ENCODE data around the gene TMEM106C.

Gene TMEM106C

GRCh38 chr12:48008349-48008748, 45.0 kb downstream of the TMEM106C start:
- Histone ChIP-seq H4K91ac (ENCODE audit: low read depth, low read length, poor library complexity) (no peak overlapping the region), H3K27ac (replicated peaks; ENCODE audit: low read length) (no peak overlapping the region), H2AK5ac (ENCODE audit: low read depth, low read length) (no peak overlapping the region), H3K4me3 (ENCODE audit: low read length in 2 of 2) (no peak overlapping the region), H3K9me3 (replicated peaks in 1 of 2; ENCODE audit: control insufficient read depth in 2 of 2, insufficient read depth in 1 of 2, low read depth in 1 of 2, low read length in 2 of 2) (no peaks in the 10 kb centered on the region), H3K4ac (ENCODE audit: low read length) (no peak overlapping the region), H3K36me3 (replicated peaks in 1 of 2; ENCODE audit: control insufficient read depth in 2 of 2, insufficient read depth in 2 of 2, low read length in 2 of 2) (no peaks in the 10 kb centered on the region), H3K9ac (ENCODE audit: low read depth, low read length, poor library complexity) (no peak overlapping the region), H3K4me1 (ENCODE audit: control insufficient read depth in 2 of 2, insufficient read depth in 1 of 2, low read depth in 1 of 2, low read length in 2 of 2) (peaks cover 10 to 22% of the 10 kb centered on the region in 2 donors), H2BK15ac (ENCODE audit: low read length) (no peak overlapping the region), H2BK12ac (ENCODE audit: low read length) (no peak overlapping the region), H2AFZ (ENCODE audit: low read length) (no peak overlapping the region), H3K4me2 (ENCODE audit: insufficient read depth, low read length, poor library complexity, severe bottlenecking) (no peak overlapping the region), H3K27me3 (ENCODE audit: control insufficient read depth in 3 of 3, insufficient read depth in 3 of 3, low read depth in 1 of 3, low read length in 3 of 3) (peaks cover 0 to 5% (median 4%) of the 10 kb centered on the region in 3 experiments), H3K14ac (ENCODE audit: low read length) (no peak overlapping the region), H3K79me1 (ENCODE audit: low read depth, low read length) (no peaks in the 10 kb centered on the region), H2BK120ac (ENCODE audit: low read depth, low read length) (no peak overlapping the region), H2BK5ac (ENCODE audit: low read length) (no peak overlapping the region), H3K18ac (ENCODE audit: low read length) (no peak overlapping the region), H4K8ac (ENCODE audit: low read depth, low read length) (no peak overlapping the region), H3K23ac (ENCODE audit: low read depth, low read length, poor library complexity) (no peak overlapping the region)
- no CpG with 5 or more reads among the region's 2 CpGs for WGBS, 2 donors (ENCODE audit: extremely low coverage in 2 of 2, insufficient read length in 2 of 2, insufficient replicate concordance in 1 of 2)
- DNase-seq (ENCODE audit: low spot score) = no peak

DNA sequence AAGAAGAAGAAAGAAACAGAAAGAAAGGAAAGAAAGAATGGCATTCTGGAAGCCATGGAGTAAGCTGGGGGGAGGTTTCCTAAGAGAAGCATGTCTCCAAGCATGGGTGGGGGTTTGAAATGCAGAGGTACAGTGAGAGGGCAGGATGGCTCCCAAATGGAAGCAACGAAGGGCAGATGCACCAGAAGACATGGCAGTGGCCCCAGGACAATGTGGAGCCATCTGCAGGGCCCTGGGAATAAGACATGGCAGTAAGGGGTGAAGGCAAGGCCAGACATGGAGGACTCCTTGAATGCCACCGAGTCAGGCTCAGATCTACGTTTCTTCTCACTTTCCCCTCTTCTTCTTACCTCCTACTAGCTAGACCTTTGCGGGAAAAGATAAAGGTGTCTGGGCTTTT, 45.6 kb downstream of the TMEM106C start:
- H3K4me2 ChIP-seq (ENCODE audit: insufficient read depth, low read length, poor library complexity, severe bottlenecking) = no peak overlapping the region
- peaks cover 0 to 7% (median 5%) of the 10 kb centered on the region in 3 experiments for H3K27me3 ChIP-seq (ENCODE audit: control insufficient read depth in 3 of 3, insufficient read depth in 3 of 3, low read depth in 1 of 3, low read length in 3 of 3)
- no peak overlapping the region for H3K14ac ChIP-seq (ENCODE audit: low read length)
- H3K23ac ChIP-seq (ENCODE audit: low read depth, low read length, poor library complexity) = no peak overlapping the region
- no peak overlapping the region for H4K91ac ChIP-seq (ENCODE audit: low read depth, low read length, poor library complexity)
- no peaks in the 10 kb centered on the region for H3K36me3 ChIP-seq (replicated peaks in 1 of 2; ENCODE audit: control insufficient read depth in 2 of 2, insufficient read depth in 2 of 2, low read length in 2 of 2)
- H3K4me3 ChIP-seq (ENCODE audit: low read length in 2 of 2) = no peak overlapping the region
- no peak overlapping the region for H4K8ac ChIP-seq (ENCODE audit: low read depth, low read length)
- H2AFZ ChIP-seq (ENCODE audit: low read length) = no peak overlapping the region
- H3K9me3 ChIP-seq (replicated peaks in 1 of 2; ENCODE audit: control insufficient read depth in 2 of 2, insufficient read depth in 1 of 2, low read depth in 1 of 2, low read length in 2 of 2) = no peaks in the 10 kb centered on the region
- no peak overlapping the region for H3K4ac ChIP-seq (ENCODE audit: low read length)
- H3K18ac ChIP-seq (ENCODE audit: low read length) = no peak overlapping the region
- H3K27ac ChIP-seq (replicated peaks; ENCODE audit: low read length) = no peak overlapping the region
- H2BK120ac ChIP-seq (ENCODE audit: low read depth, low read length) = peak overlapping the region; percentile 10
- no peak overlapping the region for H3K9ac ChIP-seq (ENCODE audit: low read depth, low read length, poor library complexity)
- no peaks in the 10 kb centered on the region for H3K79me1 ChIP-seq (ENCODE audit: low read depth, low read length)
- no CpG with 5 or more reads among the region's 4 CpGs for WGBS, 2 donors (ENCODE audit: extremely low coverage in 2 of 2, insufficient read length in 2 of 2, insufficient replicate concordance in 1 of 2)
- peaks cover 10 to 22% of the 10 kb centered on the region in 2 donors for H3K4me1 ChIP-seq (ENCODE audit: control insufficient read depth in 2 of 2, insufficient read depth in 1 of 2, low read depth in 1 of 2, low read length in 2 of 2)
- no peak for DNase-seq (ENCODE audit: low spot score)
- H2BK12ac ChIP-seq (ENCODE audit: low read length) = no peak overlapping the region
- H2AK5ac ChIP-seq (ENCODE audit: low read depth, low read length) = peak overlapping the region; percentile 41
- no peak overlapping the region for H2BK5ac ChIP-seq (ENCODE audit: low read length)
- H2BK15ac ChIP-seq (ENCODE audit: low read length) = peak overlapping the region; percentile 14

DNA sequence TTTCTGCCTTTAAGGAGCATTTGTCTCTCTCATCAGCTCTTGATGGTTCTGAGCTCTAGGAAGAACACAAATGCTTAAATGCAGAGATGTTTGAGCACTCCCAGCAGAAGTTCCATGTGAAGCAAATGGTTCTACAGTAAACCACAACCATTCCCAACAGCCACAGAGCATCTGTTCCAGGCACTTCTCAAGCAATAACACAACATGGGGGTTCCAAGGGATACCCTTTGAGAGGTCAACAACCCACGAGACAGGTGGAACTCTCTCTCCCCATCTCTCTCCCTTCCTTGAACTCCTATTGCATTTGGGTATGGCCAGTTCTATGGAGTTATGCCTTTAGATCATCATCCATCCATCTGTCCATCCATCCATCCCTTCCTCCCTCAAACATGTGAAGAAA, 46.1 kb downstream of the TMEM106C start:
- H3K9ac ChIP-seq (ENCODE audit: low read depth, low read length, poor library complexity) = no peak overlapping the region
- H2AK5ac ChIP-seq (ENCODE audit: low read depth, low read length) = no peak overlapping the region
- H2BK12ac ChIP-seq (ENCODE audit: low read length) = no peak overlapping the region
- H3K4ac ChIP-seq (ENCODE audit: low read length) = no peak overlapping the region
- no peak for DNase-seq (ENCODE audit: low spot score)
- H3K4me2 ChIP-seq (ENCODE audit: insufficient read depth, low read length, poor library complexity, severe bottlenecking) = no peak overlapping the region
- no peak overlapping the region for H2BK15ac ChIP-seq (ENCODE audit: low read length)
- H2BK5ac ChIP-seq (ENCODE audit: low read length) = no peak overlapping the region
- H3K27me3 ChIP-seq (ENCODE audit: control insufficient read depth in 3 of 3, insufficient read depth in 3 of 3, low read depth in 1 of 3, low read length in 3 of 3) = peaks cover 0 to 10% (median 5%) of the 10 kb centered on the region in 3 experiments
- no peak overlapping the region for H4K8ac ChIP-seq (ENCODE audit: low read depth, low read length)
- H3K4me1 ChIP-seq (ENCODE audit: control insufficient read depth in 2 of 2, insufficient read depth in 1 of 2, low read depth in 1 of 2, low read length in 2 of 2) = peaks cover 10 to 22% of the 10 kb centered on the region in 2 donors
- H2AFZ ChIP-seq (ENCODE audit: low read length) = no peak overlapping the region
- H3K27ac ChIP-seq (replicated peaks; ENCODE audit: low read length) = no peak overlapping the region
- no peak overlapping the region for H3K14ac ChIP-seq (ENCODE audit: low read length)
- H2BK120ac ChIP-seq (ENCODE audit: low read depth, low read length) = no peak overlapping the region
- H3K9me3 ChIP-seq (replicated peaks in 1 of 2; ENCODE audit: control insufficient read depth in 2 of 2, insufficient read depth in 1 of 2, low read depth in 1 of 2, low read length in 2 of 2) = no peaks in the 10 kb centered on the region
- H3K4me3 ChIP-seq (ENCODE audit: low read length in 2 of 2) = no peak overlapping the region
- no peak overlapping the region for H3K23ac ChIP-seq (ENCODE audit: low read depth, low read length, poor library complexity)
- H3K18ac ChIP-seq (ENCODE audit: low read length) = no peak overlapping the region
- H3K79me1 ChIP-seq (ENCODE audit: low read depth, low read length) = no peaks in the 10 kb centered on the region
- H4K91ac ChIP-seq (ENCODE audit: low read depth, low read length, poor library complexity) = no peak overlapping the region
- WGBS, 2 donors (ENCODE audit: extremely low coverage in 2 of 2, insufficient read length in 2 of 2, insufficient replicate concordance in 1 of 2) = no CpG with 5 or more reads among the region's 1 CpG
- H3K36me3 ChIP-seq (replicated peaks in 1 of 2; ENCODE audit: control insufficient read depth in 2 of 2, insufficient read depth in 2 of 2, low read length in 2 of 2) = no peaks in the 10 kb centered on the region

DNA sequence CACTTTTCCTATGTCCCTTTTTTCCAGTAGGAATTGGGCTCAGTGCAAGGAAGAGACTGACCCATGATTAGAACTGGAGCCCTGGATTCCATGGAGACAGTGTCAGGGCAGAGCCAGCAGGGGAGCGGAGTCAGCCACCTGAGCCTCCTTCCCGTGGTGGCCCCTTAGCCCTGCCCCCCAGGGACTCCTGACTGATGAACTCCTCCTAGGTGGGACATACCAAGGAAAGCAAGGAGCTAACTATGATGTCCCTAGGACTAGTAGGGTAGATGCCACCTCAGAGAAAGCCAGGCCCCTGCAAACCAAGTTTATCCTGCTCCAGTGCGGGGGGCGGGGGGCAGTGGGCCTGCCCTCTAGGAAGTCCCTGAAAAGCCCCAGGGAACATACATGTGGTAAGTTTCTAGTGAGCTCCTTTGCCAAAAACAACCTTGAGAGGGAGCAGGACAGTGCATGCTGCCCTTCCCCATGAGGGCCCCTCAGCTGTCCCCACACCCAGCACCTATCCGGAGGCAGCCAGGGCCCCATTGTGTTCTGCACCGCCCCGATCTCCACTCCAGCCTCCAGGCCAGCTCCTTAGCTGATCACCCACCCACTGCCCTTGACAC, 47.1 kb downstream of the TMEM106C start:
- no CpG with 5 or more reads among the region's 7 CpGs for WGBS, 2 donors (ENCODE audit: extremely low coverage in 2 of 2, insufficient read length in 2 of 2, insufficient replicate concordance in 1 of 2)
- Histone ChIP-seq H2BK12ac (ENCODE audit: low read length) (no peak overlapping the region), H3K79me1 (ENCODE audit: low read depth, low read length) (no peaks in the 10 kb centered on the region), H3K23ac (ENCODE audit: low read depth, low read length, poor library complexity) (no peak overlapping the region), H3K4me3 (ENCODE audit: low read length in 2 of 2) (peak overlapping the region in 1 of 2 donors; percentile 2), H3K4me2 (ENCODE audit: insufficient read depth, low read length, poor library complexity, severe bottlenecking) (no peak overlapping the region), H2BK5ac (ENCODE audit: low read length) (no peak overlapping the region), H4K91ac (ENCODE audit: low read depth, low read length, poor library complexity) (no peak overlapping the region), H3K14ac (ENCODE audit: low read length) (peak overlapping the region; percentile 50), H3K9me3 (replicated peaks in 1 of 2; ENCODE audit: control insufficient read depth in 2 of 2, insufficient read depth in 1 of 2, low read depth in 1 of 2, low read length in 2 of 2) (no peaks in the 10 kb centered on the region), H4K8ac (ENCODE audit: low read depth, low read length) (peak overlapping the region; percentile 29), H3K36me3 (replicated peaks in 1 of 2; ENCODE audit: control insufficient read depth in 2 of 2, insufficient read depth in 2 of 2, low read length in 2 of 2) (no peaks in the 10 kb centered on the region), H3K18ac (ENCODE audit: low read length) (peak overlapping the region; percentile 32), H2AFZ (ENCODE audit: low read length) (no peak overlapping the region), H3K27me3 (ENCODE audit: control insufficient read depth in 3 of 3, insufficient read depth in 3 of 3, low read depth in 1 of 3, low read length in 3 of 3) (peaks cover 0 to 20% (median 8%) of the 10 kb centered on the region in 3 experiments), H3K4ac (ENCODE audit: low read length) (no peak overlapping the region), H2BK15ac (ENCODE audit: low read length) (peak overlapping the region; percentile 47), H3K9ac (ENCODE audit: low read depth, low read length, poor library complexity) (peak overlapping the region; percentile 45), H3K4me1 (ENCODE audit: control insufficient read depth in 2 of 2, insufficient read depth in 1 of 2, low read depth in 1 of 2, low read length in 2 of 2) (peaks cover 4 to 15% of the 10 kb centered on the region in 2 donors), H3K27ac (replicated peaks; ENCODE audit: low read length) (no peak overlapping the region), H2BK120ac (ENCODE audit: low read depth, low read length) (peak overlapping the region; percentile 32), H2AK5ac (ENCODE audit: low read depth, low read length) (peak overlapping the region; percentile 72)
- DNase-seq (ENCODE audit: low spot score) = no peak

Measured in neuronal stem cell (in vitro differentiated cells).